Peyer's patch (tissue), 4 donors: ENCODE data around the gene KLK11.
"Not testable (repeated sequence)": the region's sequence is repeated elsewhere in the genome, so short reads cannot be mapped to it uniquely, and the experiment has no call there.

Experiments
- POLR2A ChIP-seq, 2 donors: fragments of 450-650 bp; IDR thresholded peaks; one replicate each; pipeline ENCODE4 v1.5.1; 2017; ENCODE audit warnings: antibody characterized with exemption in 2 of 2, mild to moderate bottlenecking in 2 of 2, moderate library complexity in 2 of 2
- TF ChIP-seq, protein P1 (sequence below), 6 experiments: fragments of 450-650 bp in 4 of 6; fragments of 200-600 bp in 2 of 6; sonication (generic) in 1 of 6; IDR thresholded peaks; one replicate each; pipeline ENCODE4 v1.5.1; 2017 to 2019; ENCODE audit warnings: antibody characterized with exemption in 6 of 6, mild to moderate bottlenecking in 3 of 6, moderate library complexity in 1 of 6

DNA sequence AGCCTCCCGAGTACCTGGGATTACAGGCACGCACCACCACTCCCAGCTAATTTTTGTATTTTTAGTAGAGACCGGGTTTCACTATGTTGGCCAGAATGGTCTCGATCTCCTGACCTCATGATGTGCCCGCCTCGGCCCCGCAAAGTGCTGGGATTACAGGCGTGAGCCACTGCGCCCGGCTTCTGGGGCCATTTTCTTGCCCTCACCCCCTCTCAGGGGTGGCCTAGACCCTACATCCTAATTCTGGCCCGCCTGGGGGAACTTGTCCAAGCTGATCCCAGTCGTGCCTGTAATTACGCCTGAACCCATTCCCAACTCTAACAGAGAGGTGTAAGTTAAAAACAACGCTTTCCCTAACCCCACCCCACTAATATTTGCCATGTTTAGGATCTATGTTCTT lies 42.0 kb downstream of the KLK11 start:
- TF ChIP-seq, protein P1, sequence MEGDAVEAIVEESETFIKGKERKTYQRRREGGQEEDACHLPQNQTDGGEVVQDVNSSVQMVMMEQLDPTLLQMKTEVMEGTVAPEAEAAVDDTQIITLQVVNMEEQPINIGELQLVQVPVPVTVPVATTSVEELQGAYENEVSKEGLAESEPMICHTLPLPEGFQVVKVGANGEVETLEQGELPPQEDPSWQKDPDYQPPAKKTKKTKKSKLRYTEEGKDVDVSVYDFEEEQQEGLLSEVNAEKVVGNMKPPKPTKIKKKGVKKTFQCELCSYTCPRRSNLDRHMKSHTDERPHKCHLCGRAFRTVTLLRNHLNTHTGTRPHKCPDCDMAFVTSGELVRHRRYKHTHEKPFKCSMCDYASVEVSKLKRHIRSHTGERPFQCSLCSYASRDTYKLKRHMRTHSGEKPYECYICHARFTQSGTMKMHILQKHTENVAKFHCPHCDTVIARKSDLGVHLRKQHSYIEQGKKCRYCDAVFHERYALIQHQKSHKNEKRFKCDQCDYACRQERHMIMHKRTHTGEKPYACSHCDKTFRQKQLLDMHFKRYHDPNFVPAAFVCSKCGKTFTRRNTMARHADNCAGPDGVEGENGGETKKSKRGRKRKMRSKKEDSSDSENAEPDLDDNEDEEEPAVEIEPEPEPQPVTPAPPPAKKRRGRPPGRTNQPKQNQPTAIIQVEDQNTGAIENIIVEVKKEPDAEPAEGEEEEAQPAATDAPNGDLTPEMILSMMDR (IDR thresholded peaks at IDR 0.05) = not testable (repeated sequence)
- TF ChIP-seq POLR2A (IDR thresholded peaks at IDR 0.05) = not testable (repeated sequence)
